ENCODE measurements around the gene PAK6.

GRCh38 chr15:40306908-40307307 lies 68.0 kb downstream of the PAK6 start:
- TF ChIP-seq CTCF (IDR thresholded peaks at IDR 0.05; ENCODE audit: insufficient read depth, low read length): no peak
- TF ChIP-seq POLR2AphosphoS5 (IDR thresholded peaks at IDR 0.05; ENCODE audit: low read depth): no peak
- no peak for TF ChIP-seq REST (IDR thresholded peaks at IDR 0.05; ENCODE audit: insufficient replicate concordance, low read depth)
- no peak for TF ChIP-seq GABPA (IDR thresholded peaks at IDR 0.05; ENCODE audit: low read depth)

All from HL-60 (cell line).